Measurements from ENCODE around the gene TBC1D32.
"Not testable (repeated sequence)": the region's sequence is repeated elsewhere in the genome, so short reads cannot be mapped to it uniquely, and the experiment has no call there.

DNA sequence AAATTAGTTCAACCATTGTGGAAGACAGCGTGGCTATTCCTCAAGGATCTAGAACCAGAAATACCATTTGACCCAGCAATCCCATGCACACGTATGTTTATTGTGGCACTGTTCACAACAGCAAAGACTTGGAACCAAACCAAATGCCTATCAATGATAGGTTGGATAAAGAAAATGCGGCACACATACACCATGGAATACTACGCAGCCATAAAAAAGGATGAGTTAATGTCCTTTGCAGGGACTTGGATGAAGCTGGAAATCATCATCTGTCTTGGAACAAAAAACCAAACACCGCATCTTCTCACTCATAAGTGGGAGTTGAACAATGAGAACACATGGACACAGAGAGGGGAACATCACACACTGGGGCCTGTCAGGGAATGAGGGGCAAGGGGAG lies 22.5 kb downstream of the TBC1D32 start:
- TF ChIP-seq, protein P1, sequence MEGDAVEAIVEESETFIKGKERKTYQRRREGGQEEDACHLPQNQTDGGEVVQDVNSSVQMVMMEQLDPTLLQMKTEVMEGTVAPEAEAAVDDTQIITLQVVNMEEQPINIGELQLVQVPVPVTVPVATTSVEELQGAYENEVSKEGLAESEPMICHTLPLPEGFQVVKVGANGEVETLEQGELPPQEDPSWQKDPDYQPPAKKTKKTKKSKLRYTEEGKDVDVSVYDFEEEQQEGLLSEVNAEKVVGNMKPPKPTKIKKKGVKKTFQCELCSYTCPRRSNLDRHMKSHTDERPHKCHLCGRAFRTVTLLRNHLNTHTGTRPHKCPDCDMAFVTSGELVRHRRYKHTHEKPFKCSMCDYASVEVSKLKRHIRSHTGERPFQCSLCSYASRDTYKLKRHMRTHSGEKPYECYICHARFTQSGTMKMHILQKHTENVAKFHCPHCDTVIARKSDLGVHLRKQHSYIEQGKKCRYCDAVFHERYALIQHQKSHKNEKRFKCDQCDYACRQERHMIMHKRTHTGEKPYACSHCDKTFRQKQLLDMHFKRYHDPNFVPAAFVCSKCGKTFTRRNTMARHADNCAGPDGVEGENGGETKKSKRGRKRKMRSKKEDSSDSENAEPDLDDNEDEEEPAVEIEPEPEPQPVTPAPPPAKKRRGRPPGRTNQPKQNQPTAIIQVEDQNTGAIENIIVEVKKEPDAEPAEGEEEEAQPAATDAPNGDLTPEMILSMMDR (tag by site-specific recombination; IDR thresholded peaks at IDR 0.05), result not testable (repeated sequence)
- TF ChIP-seq TCF7L2 (IDR thresholded peaks at IDR 0.05; ENCODE audit: borderline replicate concordance, low read depth, low read length); ZFHX2 (tag by site-specific recombination; conservative IDR thresholded peaks at IDR 0.05); ZNF274 (IDR thresholded peaks at IDR 0.05; ENCODE audit: low read length); ZNF274 (tag by site-specific recombination; IDR thresholded peaks at IDR 0.05; ENCODE audit: borderline replicate concordance); ZNF175 (tag by site-specific recombination; IDR thresholded peaks at IDR 0.05); SP2 (tag by site-specific recombination; IDR thresholded peaks at IDR 0.05); ZNF404 (tag by site-specific recombination; IDR thresholded peaks at IDR 0.05); ZBTB21 (tag by site-specific recombination; IDR thresholded peaks at IDR 0.05); ZNF785 (tag by site-specific recombination; IDR thresholded peaks at IDR 0.05): not testable (repeated sequence)
- TF ChIP-seq, protein P2, sequence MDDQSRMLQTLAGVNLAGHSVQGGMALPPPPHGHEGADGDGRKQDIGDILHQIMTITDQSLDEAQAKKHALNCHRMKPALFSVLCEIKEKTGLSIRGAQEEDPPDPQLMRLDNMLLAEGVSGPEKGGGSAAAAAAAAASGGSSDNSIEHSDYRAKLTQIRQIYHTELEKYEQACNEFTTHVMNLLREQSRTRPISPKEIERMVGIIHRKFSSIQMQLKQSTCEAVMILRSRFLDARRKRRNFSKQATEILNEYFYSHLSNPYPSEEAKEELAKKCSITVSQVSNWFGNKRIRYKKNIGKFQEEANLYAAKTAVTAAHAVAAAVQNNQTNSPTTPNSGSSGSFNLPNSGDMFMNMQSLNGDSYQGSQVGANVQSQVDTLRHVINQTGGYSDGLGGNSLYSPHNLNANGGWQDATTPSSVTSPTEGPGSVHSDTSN (CRISPR knock-in tag; IDR thresholded peaks at IDR 0.05), result not testable (repeated sequence)
- TF ChIP-seq, protein P3, sequence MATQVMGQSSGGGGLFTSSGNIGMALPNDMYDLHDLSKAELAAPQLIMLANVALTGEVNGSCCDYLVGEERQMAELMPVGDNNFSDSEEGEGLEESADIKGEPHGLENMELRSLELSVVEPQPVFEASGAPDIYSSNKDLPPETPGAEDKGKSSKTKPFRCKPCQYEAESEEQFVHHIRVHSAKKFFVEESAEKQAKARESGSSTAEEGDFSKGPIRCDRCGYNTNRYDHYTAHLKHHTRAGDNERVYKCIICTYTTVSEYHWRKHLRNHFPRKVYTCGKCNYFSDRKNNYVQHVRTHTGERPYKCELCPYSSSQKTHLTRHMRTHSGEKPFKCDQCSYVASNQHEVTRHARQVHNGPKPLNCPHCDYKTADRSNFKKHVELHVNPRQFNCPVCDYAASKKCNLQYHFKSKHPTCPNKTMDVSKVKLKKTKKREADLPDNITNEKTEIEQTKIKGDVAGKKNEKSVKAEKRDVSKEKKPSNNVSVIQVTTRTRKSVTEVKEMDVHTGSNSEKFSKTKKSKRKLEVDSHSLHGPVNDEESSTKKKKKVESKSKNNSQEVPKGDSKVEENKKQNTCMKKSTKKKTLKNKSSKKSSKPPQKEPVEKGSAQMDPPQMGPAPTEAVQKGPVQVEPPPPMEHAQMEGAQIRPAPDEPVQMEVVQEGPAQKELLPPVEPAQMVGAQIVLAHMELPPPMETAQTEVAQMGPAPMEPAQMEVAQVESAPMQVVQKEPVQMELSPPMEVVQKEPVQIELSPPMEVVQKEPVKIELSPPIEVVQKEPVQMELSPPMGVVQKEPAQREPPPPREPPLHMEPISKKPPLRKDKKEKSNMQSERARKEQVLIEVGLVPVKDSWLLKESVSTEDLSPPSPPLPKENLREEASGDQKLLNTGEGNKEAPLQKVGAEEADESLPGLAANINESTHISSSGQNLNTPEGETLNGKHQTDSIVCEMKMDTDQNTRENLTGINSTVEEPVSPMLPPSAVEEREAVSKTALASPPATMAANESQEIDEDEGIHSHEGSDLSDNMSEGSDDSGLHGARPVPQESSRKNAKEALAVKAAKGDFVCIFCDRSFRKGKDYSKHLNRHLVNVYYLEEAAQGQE (tag by site-specific recombination; IDR thresholded peaks at IDR 0.05), result not testable (repeated sequence)
- TF ChIP-seq, protein P4, sequence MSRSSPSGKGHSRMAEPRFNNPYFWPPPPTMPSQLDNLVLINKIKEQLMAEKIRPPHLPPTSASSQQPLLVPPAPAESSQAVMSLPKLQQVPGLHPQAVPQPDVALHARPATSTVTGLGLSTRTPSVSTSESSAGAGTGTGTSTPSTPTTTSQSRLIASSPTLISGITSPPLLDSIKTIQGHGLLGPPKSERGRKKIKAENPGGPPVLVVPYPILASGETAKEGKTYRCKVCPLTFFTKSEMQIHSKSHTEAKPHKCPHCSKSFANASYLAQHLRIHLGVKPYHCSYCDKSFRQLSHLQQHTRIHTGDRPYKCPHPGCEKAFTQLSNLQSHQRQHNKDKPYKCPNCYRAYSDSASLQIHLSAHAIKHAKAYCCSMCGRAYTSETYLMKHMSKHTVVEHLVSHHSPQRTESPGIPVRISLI (tag by site-specific recombination; IDR thresholded peaks at IDR 0.05), result not testable (repeated sequence)
- TF ChIP-seq, protein P5, sequence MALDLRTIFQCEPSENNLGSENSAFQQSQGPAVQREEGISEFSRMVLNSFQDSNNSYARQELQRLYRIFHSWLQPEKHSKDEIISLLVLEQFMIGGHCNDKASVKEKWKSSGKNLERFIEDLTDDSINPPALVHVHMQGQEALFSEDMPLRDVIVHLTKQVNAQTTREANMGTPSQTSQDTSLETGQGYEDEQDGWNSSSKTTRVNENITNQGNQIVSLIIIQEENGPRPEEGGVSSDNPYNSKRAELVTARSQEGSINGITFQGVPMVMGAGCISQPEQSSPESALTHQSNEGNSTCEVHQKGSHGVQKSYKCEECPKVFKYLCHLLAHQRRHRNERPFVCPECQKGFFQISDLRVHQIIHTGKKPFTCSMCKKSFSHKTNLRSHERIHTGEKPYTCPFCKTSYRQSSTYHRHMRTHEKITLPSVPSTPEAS (tag by site-specific recombination; IDR thresholded peaks at IDR 0.05), result not testable (repeated sequence)
